Thoracic aorta (tissue), 2 donors: ENCODE measurements around the gene MED12L. TPM values are rescaled to one million over a fixed set of nuclear protein-coding genes. Genes with fewer than 3 reads are reported as not detected.

Experiments
- ATAC-seq: fragments of 150-250 bp; one replicate; pipeline ENCODE4 v1.8.0; 2017; ENCODE audit warnings: low read depth; ENCODE audit not compliant: insufficient number of reproducible peaks, low FRiP score
- DNase-seq: peaks from one replicate; pipeline ENCODE4 v3.0.0-alpha.2; 2020; ENCODE audit warnings: low spot score
- H3K27ac ChIP-seq, 2 donors: fragments of 200-600 bp; sonication (generic); 1 replicate in 1 of 2; 2 replicates in 1 of 2; pipeline ENCODE4 v1.5.1; 2016; ENCODE audit warnings: mild to moderate bottlenecking in 2 of 2, moderate library complexity in 2 of 2
- H3K27me3 ChIP-seq: fragments of 200-600 bp; sonication (generic); replicated peaks from 2 replicates; pipeline ENCODE4 v1.6.0; 2016; ENCODE audit warnings: mild to moderate bottlenecking; ENCODE audit not compliant: insufficient read depth
- H3K36me3 ChIP-seq: fragments of 200-600 bp; sonication (generic); one replicate; pipeline ENCODE4 v1.5.1; 2016
- H3K4me1 ChIP-seq, 2 donors: fragments of 200-600 bp; sonication (generic); 1 replicate in 1 of 2; 2 replicates in 1 of 2; pipeline versions ENCODE4 v1.5.1 to v1.6.0; 2016; ENCODE audit warnings: low read depth in 2 of 2, mild to moderate bottlenecking in 1 of 2; ENCODE audit not compliant: control insufficient read depth in 1 of 2
- H3K4me3 ChIP-seq: fragments of 200-600 bp; sonication (generic); 2 replicates; pipeline ENCODE4 v1.5.1; 2016; ENCODE audit warnings: mild to moderate bottlenecking
- H3K9me3 ChIP-seq: fragments of 200-600 bp; sonication (generic); 2 replicates; pipeline ENCODE4 v1.5.1; 2016
- CTCF ChIP-seq: fragments of 200-600 bp; sonication (generic); IDR thresholded peaks from one replicate; pipeline ENCODE4 v1.5.1; 2019; ENCODE audit warnings: antibody characterized with exemption
- total RNA-seq, 2 donors: library from RNA; depleted of rRNA; stranded (reverse); fragments of >200 nt; gene quantifications; one replicate each; pipeline versions ENCODE4 v1.1.0 to v1.2.3, GENCODE V29; 2016

MED12L gene
- total RNA-seq, 2 donors from 2014 or later: 0.27 to 2.0 TPM

- H3K27ac ChIP-seq: no peak overlapping the region
- TF ChIP-seq CTCF: no peak
- no peaks in the 10 kb centered on the region for H3K27me3 ChIP-seq
- ATAC-seq (no peak), DNase-seq (no peak)
- H3K9me3 ChIP-seq: no peaks in the 10 kb centered on the region
- no peaks in the 10 kb centered on the region for H3K36me3 ChIP-seq
- no peak overlapping the region for H3K4me3 ChIP-seq
- H3K4me1 ChIP-seq: no peaks in the 10 kb centered on the region
Observed at GRCh38 chr3:151123827-151124226, 38.4 kb downstream of the MED12L start.

GRCh38 chr3:151124476-151124875, 39.0 kb downstream of the MED12L start:
- no peak for ATAC-seq
- no peaks in the 10 kb centered on the region for H3K4me1 ChIP-seq
- H3K27ac ChIP-seq: no peak overlapping the region
- no peak overlapping the region for H3K4me3 ChIP-seq
- no peaks in the 10 kb centered on the region for H3K27me3 ChIP-seq
- no peak for DNase-seq
- no peak for TF ChIP-seq CTCF
- no peaks in the 10 kb centered on the region for H3K36me3 ChIP-seq
- no peaks in the 10 kb centered on the region for H3K9me3 ChIP-seq

GRCh38 chr3:151130428-151130827, 45.0 kb downstream of the MED12L start:
- ATAC-seq (no peak), DNase-seq (no peak)
- no peak overlapping the region for H3K4me3 ChIP-seq
- TF ChIP-seq CTCF: no peak
- H3K4me1 ChIP-seq: peaks cover 4 to 5% of the 10 kb centered on the region in 2 donors
- no peak overlapping the region for H3K27ac ChIP-seq
- H3K27me3 ChIP-seq: no peaks in the 10 kb centered on the region
- no peaks in the 10 kb centered on the region for H3K9me3 ChIP-seq
- no peaks in the 10 kb centered on the region for H3K36me3 ChIP-seq

- H3K4me1 ChIP-seq: peaks cover 4 to 5% of the 10 kb centered on the region in 2 donors
- TF ChIP-seq CTCF: no peak
- no peak for DNase-seq
- ATAC-seq: no peak
- H3K27ac ChIP-seq: no peak overlapping the region
- no peaks in the 10 kb centered on the region for H3K27me3 ChIP-seq
- H3K4me3 ChIP-seq: peak overlapping the region; percentile 34
- H3K9me3 ChIP-seq: no peaks in the 10 kb centered on the region
- H3K36me3 ChIP-seq: no peaks in the 10 kb centered on the region
Observed at GRCh38 chr3:151133175-151133574, 47.7 kb downstream of the MED12L start.

GRCh38 chr3:151133917-151134450, 48.5 kb downstream of the MED12L start:
- peaks cover 4 to 5% of the 10 kb centered on the region in 2 donors for H3K4me1 ChIP-seq
- H3K27me3 ChIP-seq: no peaks in the 10 kb centered on the region
- DNase-seq (no peak), ATAC-seq (no peak)
- H3K9me3 ChIP-seq: no peaks in the 10 kb centered on the region
- TF ChIP-seq CTCF: no peak
- H3K36me3 ChIP-seq: no peaks in the 10 kb centered on the region
- no peak overlapping the region for H3K27ac ChIP-seq
- H3K4me3 ChIP-seq: peak overlapping the region; percentile 34
